HG03558 (cell line): Measurements from ENCODE around the gene PPARD.

Source experiments
- ATAC-seq: cut with Tn5 transposase; IDR thresholded peaks from one replicate; pipeline ENCODE4 v1.9.1; 2021; ENCODE audit warnings: moderate number of reproducible peaks; ENCODE audit not compliant: unreplicated experiment; ENCODE audit errors: extremely low read depth

The PPARD gene

GRCh38 chr6:35351422-35351821, 9.1 kb downstream of the PPARD start:
- ATAC-seq = no peak

- ATAC-seq = no peak
These were observed 10.4 kb downstream of the PPARD start for GRCh38 chr6:35352735-35353134.

- ATAC-seq = no peak
These were observed 12.2 kb downstream of the PPARD start for GRCh38 chr6:35354361-35355135.

- ATAC-seq = no peak
These were observed 14.0 kb downstream of the PPARD start for GRCh38 chr6:35356391-35356790.

- ATAC-seq = no peak
These were observed 15.3 kb downstream of the PPARD start for GRCh38 chr6:35357677-35358076.

GRCh38 chr6:35358086-35358485, 15.7 kb downstream of the PPARD start:
- ATAC-seq = no peak

- no peak for ATAC-seq
These were observed 17.0 kb downstream of the PPARD start for GRCh38 chr6:35359346-35359743.

- ATAC-seq = no peak
These were observed 17.5 kb downstream of the PPARD start for GRCh38 chr6:35359744-35360348.

GRCh38 chr6:35360349-35361138, 18.2 kb downstream of the PPARD start:
- ATAC-seq = no peak

- no peak for ATAC-seq
These were observed 19.8 kb downstream of the PPARD start for GRCh38 chr6:35362200-35362599.

GRCh38 chr6:35363293-35363750, 21.0 kb downstream of the PPARD start:
- ATAC-seq = no peak

- ATAC-seq = no peak
These were observed 23.3 kb downstream of the PPARD start for GRCh38 chr6:35365594-35366203.

GRCh38 chr6:35366204-35366596, 23.8 kb downstream of the PPARD start:
- ATAC-seq = no peak

- ATAC-seq = no peak
These were observed 25.3 kb downstream of the PPARD start for GRCh38 chr6:35367646-35368037.

GRCh38 chr6:35368038-35368887, 25.9 kb downstream of the PPARD start:
- ATAC-seq = no peak

- no peak for ATAC-seq
These were observed 27.9 kb downstream of the PPARD start for GRCh38 chr6:35370124-35370741.

GRCh38 chr6:35370785-35371493, 28.6 kb downstream of the PPARD start:
- no peak for ATAC-seq

GRCh38 chr6:35371494-35372262, 29.3 kb downstream of the PPARD start:
- no peak for ATAC-seq
